K562 (cell line): Measurements from ENCODE around the gene WNT7A. TPM values are rescaled to one million over a fixed set of nuclear protein-coding genes. Genes with fewer than 3 reads are reported as not detected.

Source experiments
- BDP1 ChIP-seq: IDR thresholded peaks from 3 replicates; pipeline ENCODE4 v1.6.1; 2011; ENCODE audit not compliant: insufficient read length, insufficient read depth
- CBX1 ChIP-seq: sonication (generic); IDR thresholded peaks from 2 replicates; pipeline ENCODE4 v1.6.1; 2016; ENCODE audit warnings: antibody characterized with exemption, low read depth, mild to moderate bottlenecking
- DMBX1 ChIP-seq: fragments of 250-450 bp; sonication (Bioruptor Pico); IDR thresholded peaks from 2 replicates; pipeline ENCODE4 v1.8.0; 2022; ENCODE audit warnings: inconsistent platforms, mild to moderate bottlenecking, moderate library complexity, borderline replicate concordance
- FOSL1 ChIP-seq: fragments of 200-800 bp; sonication (Bioruptor generic); conservative IDR thresholded peaks from 2 replicates; pipeline ENCODE4 v1.6.1; 2016; ENCODE audit warnings: missing genetic modification characterization, missing compliant biosample characterization
- FOXA3 ChIP-seq, 2 experiments: fragments of 450-650 bp in 1 of 2; sonication (generic) in 1 of 2; formaldehyde crosslinking; IDR thresholded peaks in 1 of 2; conservative IDR thresholded peaks in 1 of 2; 2 replicates each; pipeline versions ENCODE4 v1.4.0 to v1.8.0; 2020 to 2022; ENCODE audit warnings: mild to moderate bottlenecking in 2 of 2, missing genetic modification reagents in 1 of 2
- FOXJ2 ChIP-seq: fragments of 200-800 bp; sonication (Bioruptor generic); IDR thresholded peaks from 2 replicates; pipeline ENCODE4 v1.6.1; 2016; ENCODE audit warnings: missing genetic modification characterization, missing compliant biosample characterization
- HDAC2 ChIP-seq: fragments of 450-650 bp; IDR thresholded peaks from 2 replicates; pipeline ENCODE4 v1.6.1; 2016; ENCODE audit warnings: mild to moderate bottlenecking
- ILK ChIP-seq: fragments of 450-650 bp; IDR thresholded peaks from 2 replicates; pipeline ENCODE4 v1.6.1; 2016; ENCODE audit warnings: missing genetic modification characterization, low read depth, mild to moderate bottlenecking, missing compliant biosample characterization, moderate library complexity, borderline replicate concordance
- KAT2B ChIP-seq: IDR thresholded peaks from one replicate; pipeline ENCODE4 v1.6.1; 2012; ENCODE audit warnings: low read depth, mild to moderate bottlenecking, control low read depth, inconsistent platforms, low read length, moderate library complexity
- MCM3 ChIP-seq: fragments of 450-650 bp; IDR thresholded peaks from 2 replicates; pipeline ENCODE4 v1.6.1; 2016
- MTF1 ChIP-seq: fragments of 250-450 bp; sonication (Bioruptor Pico); IDR thresholded peaks from 2 replicates; pipeline ENCODE4 v1.9.0; 2021; ENCODE audit warnings: moderate library complexity, mild to moderate bottlenecking, inconsistent platforms, borderline replicate concordance
- SP2 ChIP-seq: IDR thresholded peaks from 2 replicates; pipeline ENCODE4 v1.6.1; 2011; ENCODE audit warnings: mild to moderate bottlenecking, low read depth, low read length, moderate library complexity; ENCODE audit not compliant: poor library complexity, severe bottlenecking; ENCODE audit errors: extremely low read depth
- TGIF2 ChIP-seq: sonication (generic); formaldehyde crosslinking; IDR thresholded peaks from 2 replicates; pipeline ENCODE4 v1.8.1; 2022; ENCODE audit warnings: mild to moderate bottlenecking, missing genetic modification reagents, moderate library complexity
- ZNF121 ChIP-seq: sonication (generic); formaldehyde crosslinking; conservative IDR thresholded peaks from 2 replicates; pipeline ENCODE4 v1.8.0; 2022; ENCODE audit warnings: missing genetic modification reagents
- ZNF41 ChIP-seq: fragments of 250-450 bp; sonication (Bioruptor Pico); conservative IDR thresholded peaks from 2 replicates; pipeline ENCODE4 v1.4.0; 2020; ENCODE audit warnings: mild to moderate bottlenecking
- polyA plus RNA-seq, 8 experiments: library from polyadenylated mRNA; depleted of rRNA in 4 of 8; stranded (reverse) in 5 of 8; unstranded in 3 of 8; fragments of >200 nt; fragmentation: Nextera tagmentation in 2 of 8; fragmentation: Illumina TruSeq in 1 of 8; extraction: Ambion mirVana in 2 of 8; extraction: Trizol in 1 of 8; gene quantifications; 2 replicates each; pipeline versions ENCODE4 v1.2.1 to v1.2.3, GENCODE V29; 2011 to 2014; ENCODE audit warnings: inconsistent platforms in 1 of 8, missing spikeins in 1 of 8
- total RNA-seq, 7 experiments: library from RNA; depleted of rRNA in 6 of 7; stranded (reverse); fragments of >200 nt in 6 of 7; fragmentation: Illumina TruSeq in 2 of 7; extraction: Trizol in 2 of 7; gene quantifications; 2 replicates each; pipeline versions ENCODE4 v1.2.1 to v1.2.3, GENCODE V29; 2011 to 2021; ENCODE audit warnings: low replicate concordance in 1 of 7
- TF ChIP-seq, protein P1 (sequence below), 2 experiments: fragments of 450-650 bp; IDR thresholded peaks; 2 replicates each; pipeline ENCODE4 v1.6.1; 2016
- TF ChIP-seq, protein P2 (sequence below): IDR thresholded peaks from 2 replicates; pipeline ENCODE4 v1.6.1; 2014; ENCODE audit warnings: antibody characterized with exemption
- TF ChIP-seq, protein P3 (sequence below): sonication (generic); formaldehyde crosslinking; IDR thresholded peaks from 2 replicates; pipeline ENCODE4 v1.8.1; 2022; ENCODE audit warnings: missing genetic modification reagents
- TF ChIP-seq, protein P4 (sequence below), 2 experiments: IDR thresholded peaks in 1 of 2; conservative IDR thresholded peaks in 1 of 2; 2 replicates each; pipeline ENCODE4 v1.6.1; 2016; ENCODE audit warnings: low read depth in 2 of 2, mild to moderate bottlenecking in 1 of 2, missing compliant biosample characterization in 1 of 2, missing genetic modification characterization in 1 of 2, moderate library complexity in 1 of 2
- TF ChIP-seq, protein P5 (sequence below): fragments of 250-450 bp; sonication (Bioruptor Pico); IDR thresholded peaks from 2 replicates; pipeline ENCODE4 v1.6.1; 2021; ENCODE audit warnings: mild to moderate bottlenecking

WNT7A gene
- total and polyA plus RNA-seq, 9 of the 15 experiments (the other 6 are each of a cell fraction or from before 2014, with no cell fraction given) = 0.03 TPM; not detected in 8

DNA sequence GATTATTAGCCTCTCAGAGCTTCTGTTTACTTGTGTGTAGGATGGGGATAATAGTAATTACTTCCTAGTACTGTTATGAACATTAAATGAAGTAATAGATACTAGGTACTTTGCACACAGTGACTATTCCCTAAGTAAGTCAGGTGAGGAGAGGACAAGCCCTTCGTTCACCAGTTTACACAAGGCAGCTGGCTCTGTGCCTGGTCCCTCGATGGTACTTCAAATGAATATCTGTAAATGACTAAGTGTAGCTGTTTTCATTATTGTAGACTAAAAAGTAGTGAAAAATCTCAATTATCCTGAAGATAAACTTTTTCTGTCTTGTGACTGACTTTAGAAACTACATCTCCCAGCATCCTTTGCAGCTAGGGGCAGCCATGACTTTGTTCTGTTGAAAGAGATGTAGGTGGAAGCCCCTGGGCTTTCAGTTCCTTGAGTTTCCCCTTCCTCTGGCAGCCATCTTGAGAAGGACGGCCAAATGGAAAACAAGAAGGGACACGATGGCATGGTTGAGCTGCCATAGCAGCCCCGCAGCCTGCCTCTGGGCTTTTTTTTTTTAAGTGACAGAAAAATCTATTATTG is 11.7 kb upstream of the WNT7A start (continued):
- TF ChIP-seq, protein P1, sequence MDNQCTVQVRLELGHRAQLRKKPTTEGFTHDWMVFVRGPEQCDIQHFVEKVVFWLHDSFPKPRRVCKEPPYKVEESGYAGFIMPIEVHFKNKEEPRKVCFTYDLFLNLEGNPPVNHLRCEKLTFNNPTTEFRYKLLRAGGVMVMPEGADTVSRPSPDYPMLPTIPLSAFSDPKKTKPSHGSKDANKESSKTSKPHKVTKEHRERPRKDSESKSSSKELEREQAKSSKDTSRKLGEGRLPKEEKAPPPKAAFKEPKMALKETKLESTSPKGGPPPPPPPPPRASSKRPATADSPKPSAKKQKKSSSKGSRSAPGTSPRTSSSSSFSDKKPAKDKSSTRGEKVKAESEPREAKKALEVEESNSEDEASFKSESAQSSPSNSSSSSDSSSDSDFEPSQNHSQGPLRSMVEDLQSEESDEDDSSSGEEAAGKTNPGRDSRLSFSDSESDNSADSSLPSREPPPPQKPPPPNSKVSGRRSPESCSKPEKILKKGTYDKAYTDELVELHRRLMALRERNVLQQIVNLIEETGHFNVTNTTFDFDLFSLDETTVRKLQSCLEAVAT (IDR thresholded peaks at IDR 0.05) = no peak
- TF ChIP-seq MCM3 = no peak
- TF ChIP-seq SP2 = no peak
- TF ChIP-seq ZNF121 (CRISPR knock-in tag) = no peak
- TF ChIP-seq DMBX1 (CRISPR knock-in tag) = peak; percentile 16; the same call in 1 of the 2 replicates
- no peak for TF ChIP-seq CBX1
- TF ChIP-seq KAT2B = no peak
- TF ChIP-seq FOXA3 (CRISPR knock-in tag; conservative IDR thresholded peaks at IDR 0.05 in 1 of 2, IDR thresholded peaks at IDR 0.05 in 1 of 2) = no peak
- no peak for TF ChIP-seq MTF1 (CRISPR knock-in tag)
- no peak for TF ChIP-seq HDAC2
- no peak for TF ChIP-seq ZNF41 (CRISPR knock-in tag)
- TF ChIP-seq FOXJ2 = no peak
- TF ChIP-seq TGIF2 (CRISPR knock-in tag) = no peak
- TF ChIP-seq, protein P2, sequence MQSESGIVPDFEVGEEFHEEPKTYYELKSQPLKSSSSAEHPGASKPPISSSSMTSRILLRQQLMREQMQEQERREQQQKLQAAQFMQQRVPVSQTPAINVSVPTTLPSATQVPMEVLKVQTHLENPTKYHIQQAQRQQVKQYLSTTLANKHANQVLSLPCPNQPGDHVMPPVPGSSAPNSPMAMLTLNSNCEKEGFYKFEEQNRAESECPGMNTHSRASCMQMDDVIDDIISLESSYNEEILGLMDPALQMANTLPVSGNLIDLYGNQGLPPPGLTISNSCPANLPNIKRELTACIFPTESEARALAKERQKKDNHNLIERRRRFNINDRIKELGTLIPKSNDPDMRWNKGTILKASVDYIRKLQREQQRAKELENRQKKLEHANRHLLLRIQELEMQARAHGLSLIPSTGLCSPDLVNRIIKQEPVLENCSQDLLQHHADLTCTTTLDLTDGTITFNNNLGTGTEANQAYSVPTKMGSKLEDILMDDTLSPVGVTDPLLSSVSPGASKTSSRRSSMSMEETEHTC = peak; percentile 51; the same call in 1 of the 2 replicates
- TF ChIP-seq, protein P3, sequence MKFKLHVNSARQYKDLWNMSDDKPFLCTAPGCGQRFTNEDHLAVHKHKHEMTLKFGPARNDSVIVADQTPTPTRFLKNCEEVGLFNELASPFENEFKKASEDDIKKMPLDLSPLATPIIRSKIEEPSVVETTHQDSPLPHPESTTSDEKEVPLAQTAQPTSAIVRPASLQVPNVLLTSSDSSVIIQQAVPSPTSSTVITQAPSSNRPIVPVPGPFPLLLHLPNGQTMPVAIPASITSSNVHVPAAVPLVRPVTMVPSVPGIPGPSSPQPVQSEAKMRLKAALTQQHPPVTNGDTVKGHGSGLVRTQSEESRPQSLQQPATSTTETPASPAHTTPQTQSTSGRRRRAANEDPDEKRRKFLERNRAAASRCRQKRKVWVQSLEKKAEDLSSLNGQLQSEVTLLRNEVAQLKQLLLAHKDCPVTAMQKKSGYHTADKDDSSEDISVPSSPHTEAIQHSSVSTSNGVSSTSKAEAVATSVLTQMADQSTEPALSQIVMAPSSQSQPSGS = no peak
- no peak for TF ChIP-seq BDP1
- TF ChIP-seq, protein P4, sequence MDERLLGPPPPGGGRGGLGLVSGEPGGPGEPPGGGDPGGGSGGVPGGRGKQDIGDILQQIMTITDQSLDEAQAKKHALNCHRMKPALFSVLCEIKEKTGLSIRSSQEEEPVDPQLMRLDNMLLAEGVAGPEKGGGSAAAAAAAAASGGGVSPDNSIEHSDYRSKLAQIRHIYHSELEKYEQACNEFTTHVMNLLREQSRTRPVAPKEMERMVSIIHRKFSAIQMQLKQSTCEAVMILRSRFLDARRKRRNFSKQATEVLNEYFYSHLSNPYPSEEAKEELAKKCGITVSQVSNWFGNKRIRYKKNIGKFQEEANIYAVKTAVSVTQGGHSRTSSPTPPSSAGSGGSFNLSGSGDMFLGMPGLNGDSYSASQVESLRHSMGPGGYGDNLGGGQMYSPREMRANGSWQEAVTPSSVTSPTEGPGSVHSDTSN (CRISPR knock-in tag; IDR thresholded peaks at IDR 0.05; ENCODE audit: low read depth) = no peak
- TF ChIP-seq, protein P4 (tag; conservative IDR thresholded peaks at IDR 0.05; ENCODE audit: low read depth) = no peak
- no peak for TF ChIP-seq FOSL1 (tag)
- TF ChIP-seq, protein P5, sequence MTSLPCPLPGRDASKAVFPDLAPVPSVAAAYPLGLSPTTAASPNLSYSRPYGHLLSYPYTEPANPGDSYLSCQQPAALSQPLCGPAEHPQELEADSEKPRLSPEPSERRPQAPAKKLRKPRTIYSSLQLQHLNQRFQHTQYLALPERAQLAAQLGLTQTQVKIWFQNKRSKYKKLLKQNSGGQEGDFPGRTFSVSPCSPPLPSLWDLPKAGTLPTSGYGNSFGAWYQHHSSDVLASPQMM (CRISPR knock-in tag) = no peak
- TF ChIP-seq ILK (tag) = no peak
